HG03442 (cell line): ENCODE data around the gene RMI2.

Source experiments
- ATAC-seq: cut with Tn5 transposase; IDR thresholded peaks from one replicate; pipeline ENCODE4 v1.9.1; 2021; ENCODE audit warnings: mild to moderate bottlenecking, moderate library complexity; ENCODE audit not compliant: unreplicated experiment

Gene RMI2

DNA sequence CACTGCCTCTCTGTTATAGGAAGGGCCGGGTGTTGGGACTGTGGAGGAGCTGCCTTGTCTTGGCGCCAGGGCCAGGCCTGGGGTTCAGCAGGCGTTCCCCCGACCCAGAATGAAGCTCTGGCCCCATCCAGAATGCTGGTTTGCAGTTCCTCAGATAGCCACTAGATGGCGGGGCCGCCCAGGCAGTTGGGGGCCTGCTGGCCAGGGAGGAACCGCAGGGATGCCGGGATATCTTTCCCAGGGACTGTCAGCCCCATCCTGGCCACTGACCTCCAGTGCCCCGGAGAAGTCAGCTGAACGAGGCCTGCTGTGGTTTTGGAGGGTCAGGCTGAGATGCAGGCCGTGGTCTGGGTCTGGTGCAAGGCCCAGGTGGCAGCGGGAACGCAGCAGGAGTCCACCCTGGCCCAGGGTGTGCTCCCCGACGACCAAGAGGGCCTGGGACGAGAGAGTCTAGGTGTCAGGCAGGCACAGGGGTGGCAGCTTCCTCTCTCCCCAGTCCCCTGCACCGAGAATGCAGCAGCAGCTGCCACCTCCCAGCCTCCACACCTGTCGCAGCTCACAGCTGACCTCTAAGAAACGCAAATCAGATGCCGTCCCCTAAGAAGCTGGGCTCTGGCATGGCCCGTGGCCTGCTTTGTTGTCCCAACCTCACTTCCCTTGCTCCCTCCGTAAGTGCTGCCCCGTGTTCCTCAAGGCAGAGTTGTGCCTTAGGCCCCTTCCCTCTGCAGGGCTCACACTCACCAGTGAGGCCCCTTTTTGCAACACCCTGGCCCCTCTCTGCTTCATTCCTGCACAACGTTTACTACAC lies 51.2 kb downstream of the RMI2 start:
- peak; percentile 41 for ATAC-seq

DNA sequence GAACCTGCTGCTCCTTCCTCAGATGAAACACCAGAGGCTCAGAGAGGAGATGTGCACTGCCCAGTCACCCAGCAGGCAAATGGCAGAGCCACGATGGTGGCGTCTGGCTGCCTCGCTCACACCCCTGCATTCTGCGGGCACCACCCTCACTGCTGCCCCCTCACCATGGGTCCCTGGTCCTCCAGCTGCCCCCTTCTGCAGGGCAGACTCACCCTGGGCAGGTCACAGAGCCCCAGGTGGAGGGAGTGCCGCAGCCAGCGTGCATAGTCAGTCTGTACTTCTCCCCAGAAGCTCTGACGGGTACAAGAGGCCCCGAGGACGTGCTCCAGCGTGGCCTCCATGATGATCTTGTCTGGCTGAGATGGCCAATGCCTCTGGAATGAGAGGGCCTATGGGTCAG lies 52.9 kb downstream of the RMI2 start:
- no peak for ATAC-seq

DNA sequence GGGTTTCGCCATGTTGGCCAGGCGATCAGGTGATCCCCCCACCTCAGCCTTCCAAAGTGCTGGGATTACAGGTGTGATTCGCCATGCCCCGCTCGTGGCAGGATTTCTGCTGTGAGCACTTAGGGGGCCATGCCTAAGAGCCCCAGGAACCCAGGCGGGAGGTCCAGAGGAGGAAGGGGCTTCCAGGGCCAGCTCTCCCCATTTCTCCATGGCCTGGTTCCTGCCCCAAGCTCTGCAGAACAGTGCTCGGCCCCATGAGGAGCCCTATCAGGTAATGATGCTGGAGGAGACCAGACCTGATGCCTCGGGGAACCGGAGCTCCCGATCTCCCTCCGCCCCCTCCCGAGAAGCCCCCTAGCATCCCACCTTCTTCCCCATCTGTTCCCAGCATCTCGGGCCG lies 53.6 kb downstream of the RMI2 start:
- no peak for ATAC-seq

DNA sequence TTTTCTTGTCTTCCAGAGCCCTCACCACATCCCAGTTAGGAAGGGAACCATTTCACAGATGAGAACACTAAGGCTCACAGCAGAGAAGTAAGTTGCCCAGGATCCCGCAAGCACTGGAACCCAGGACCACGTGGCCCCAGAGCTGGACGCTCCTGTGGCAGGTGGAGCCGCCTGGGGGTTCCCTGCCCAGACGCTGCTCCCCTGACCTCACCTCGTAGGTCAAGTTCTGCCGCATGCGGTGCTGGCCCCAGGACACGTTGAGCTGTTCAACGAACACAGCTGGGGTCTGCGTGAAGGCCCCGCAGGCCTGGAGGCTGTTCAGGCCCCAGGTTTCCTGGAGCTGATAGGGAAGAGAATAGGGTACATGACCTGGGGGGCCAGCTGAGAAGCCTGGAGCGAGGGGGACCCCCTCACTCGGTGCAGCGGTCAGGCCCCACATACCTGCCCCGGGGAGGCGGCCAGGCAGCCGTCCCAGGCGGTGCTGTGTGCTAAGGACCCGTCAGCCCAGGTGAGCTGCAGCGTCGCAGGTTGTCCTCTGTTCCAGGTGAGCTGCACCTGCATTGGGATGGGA lies 54.1 kb downstream of the RMI2 start:
- ATAC-seq, result no peak

DNA sequence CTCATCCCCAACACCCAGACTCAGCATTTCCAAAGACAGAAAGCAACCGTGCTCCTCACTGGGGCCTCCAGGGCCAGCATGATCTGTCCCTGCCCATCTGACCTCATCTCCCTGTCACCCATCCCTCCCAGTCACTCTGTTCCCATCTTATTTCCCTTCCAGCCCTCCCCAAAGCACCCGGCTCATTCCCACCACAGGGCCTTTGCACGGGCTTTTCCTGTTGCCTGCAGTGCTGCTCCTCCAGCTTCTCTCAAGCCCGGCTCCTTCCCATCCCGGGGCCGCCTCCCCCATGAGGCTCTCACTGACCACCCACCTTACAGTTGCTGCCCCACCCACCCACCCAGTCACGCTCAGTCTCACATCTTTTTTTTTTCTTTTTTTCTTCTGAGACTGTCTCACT lies 54.8 kb downstream of the RMI2 start:
- ATAC-seq, result no peak
